Activated CD4-positive, alpha-beta memory T cell treated with anti-CD3 and anti-CD28 coated beads for 36 hours (primary cell): ENCODE results near the gene HCK. TPM values are rescaled to one million over a fixed set of nuclear protein-coding genes. Genes with fewer than 3 reads are reported as not detected.

Source experiments
- CTCF ChIA-PET: fragments of 350-600 bp; sonication (Branson Sonifier 250); formaldehyde crosslinking; loops from one replicate; lab custom pipeline; 2021; ENCODE audit warnings: antibody characterized with exemption, inconsistent platforms; lab: Charles Lee
- POLR2A ChIA-PET: fragments of 350-600 bp; sonication (Branson Sonifier 250); formaldehyde crosslinking; loops from one replicate; lab custom pipeline; 2021; ENCODE audit warnings: antibody characterized with exemption; lab: Charles Lee
- DNase-seq: peaks from one replicate; pipeline ENCODE4 v3.0.0-alpha.2; 2020
- H3K27ac Mint-ChIP-seq: one replicate; pipeline ENCODE4 v1.8.0; 2021; ENCODE audit warnings: mixed read lengths
- H3K27me3 Mint-ChIP-seq: one replicate; pipeline ENCODE4 v1.8.0; 2021; ENCODE audit warnings: mixed read lengths
- H3K36me3 Mint-ChIP-seq: one replicate; pipeline ENCODE4 v1.8.0; 2021; ENCODE audit warnings: mixed read lengths
- H3K4me1 Mint-ChIP-seq: one replicate; pipeline ENCODE4 v1.8.0; 2021; ENCODE audit warnings: low read depth, mixed read lengths
- H3K4me3 Mint-ChIP-seq: one replicate; pipeline ENCODE4 v1.8.0; 2021; ENCODE audit warnings: mild to moderate bottlenecking, mixed read lengths
- H3K9me3 Mint-ChIP-seq: one replicate; pipeline ENCODE4 v1.8.0; 2021; ENCODE audit warnings: mixed read lengths
- intact Hi-C: fragments of 100-400 bp; cut with micrococcal nuclease; formaldehyde crosslinking; loops from one replicate; pipeline ENCODE4 v1.15.1; 2023
- total RNA-seq, 2 experiments: library from RNA; stranded (reverse); gene quantifications; one replicate each; pipeline ENCODE4 v1.2.3, GENCODE V29; 2021

HCK gene
- total RNA-seq, 2 experiments from 2014 or later: not detected

DNA sequence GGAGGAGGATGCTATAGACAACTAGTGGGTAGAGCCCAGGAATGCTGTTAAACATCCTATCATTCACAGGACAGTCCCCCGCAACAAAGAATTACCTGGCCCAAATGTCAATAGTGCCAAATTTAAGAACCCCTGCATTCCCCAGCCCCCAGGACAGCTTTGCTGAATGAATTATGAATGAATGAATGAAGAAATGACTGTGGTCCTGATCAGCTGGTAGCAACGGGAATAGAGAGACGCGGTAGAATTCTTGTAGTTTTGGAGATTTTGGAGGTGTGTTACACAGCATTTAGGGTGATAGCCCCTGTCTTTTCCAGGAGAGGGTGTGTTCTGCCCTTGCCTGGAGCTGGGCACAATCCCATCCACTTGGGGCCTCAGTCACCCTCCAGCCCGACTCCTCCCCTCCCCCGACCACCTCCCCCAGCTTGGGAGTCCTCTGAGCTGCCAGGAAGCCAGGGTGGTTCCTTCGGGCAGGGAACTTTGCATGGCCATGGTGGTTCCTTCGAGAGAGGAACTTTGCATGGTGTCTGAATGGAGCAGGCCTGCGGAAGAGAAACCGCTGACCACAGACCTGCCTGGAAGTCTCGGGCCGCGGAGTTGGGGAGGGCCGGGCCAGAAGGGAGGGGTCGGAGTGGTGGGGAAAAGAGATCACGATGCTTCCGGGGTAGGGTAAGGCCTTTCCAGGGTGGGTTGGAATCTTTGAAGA lies 1.0 kb upstream of the HCK start:
- no peak for DNase-seq
- H3K9me3 Mint-ChIP-seq: no peaks in the 10 kb centered on the region
- H3K4me3 Mint-ChIP-seq: no peak overlapping the region
- H3K27me3 Mint-ChIP-seq: peaks cover 65% of the 10 kb centered on the region
- no peaks in the 10 kb centered on the region for H3K36me3 Mint-ChIP-seq
- ChIA-PET CTCF (no interaction called here), POLR2A (no interaction called here)
- intact Hi-C loops: no loop called here
- H3K27ac Mint-ChIP-seq: no peak overlapping the region
- H3K4me1 Mint-ChIP-seq: peaks cover 15% of the 10 kb centered on the region

DNA sequence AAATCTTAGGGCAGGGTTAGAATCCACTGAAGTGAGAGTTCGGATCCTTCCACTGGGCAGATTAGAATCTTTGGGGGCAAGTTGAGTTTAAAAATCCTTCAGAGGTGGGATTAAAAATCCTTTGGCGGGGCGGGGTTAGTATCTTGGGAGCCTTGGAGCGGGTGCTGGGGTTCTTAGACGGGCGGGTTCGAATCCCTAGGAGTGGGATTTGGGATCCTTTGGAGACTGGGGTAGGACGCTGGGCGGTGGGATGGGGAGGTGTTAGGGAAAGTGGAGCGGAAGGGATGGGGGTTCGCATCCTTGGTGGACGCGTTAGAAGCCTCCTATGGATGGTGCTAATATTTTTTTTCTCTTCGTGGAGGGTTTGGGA lies 337 bp upstream of the HCK start:
- no peaks in the 10 kb centered on the region for H3K9me3 Mint-ChIP-seq
- intact Hi-C loops: no loop called here
- H3K27ac Mint-ChIP-seq: no peak overlapping the region
- POLR2A ChIA-PET: no interaction called here
- H3K36me3 Mint-ChIP-seq: no peaks in the 10 kb centered on the region
- CTCF ChIA-PET: interaction anchor here (1.4 kb wide), 1 partner anchor 205 kb away, joined by 3 read pairs; no protein-coding TSS in a partner anchor
- peaks cover 59% of the 10 kb centered on the region for H3K27me3 Mint-ChIP-seq
- peaks cover 15% of the 10 kb centered on the region for H3K4me1 Mint-ChIP-seq
- no peak for DNase-seq
- H3K4me3 Mint-ChIP-seq: peak overlapping the region; percentile 42

DNA sequence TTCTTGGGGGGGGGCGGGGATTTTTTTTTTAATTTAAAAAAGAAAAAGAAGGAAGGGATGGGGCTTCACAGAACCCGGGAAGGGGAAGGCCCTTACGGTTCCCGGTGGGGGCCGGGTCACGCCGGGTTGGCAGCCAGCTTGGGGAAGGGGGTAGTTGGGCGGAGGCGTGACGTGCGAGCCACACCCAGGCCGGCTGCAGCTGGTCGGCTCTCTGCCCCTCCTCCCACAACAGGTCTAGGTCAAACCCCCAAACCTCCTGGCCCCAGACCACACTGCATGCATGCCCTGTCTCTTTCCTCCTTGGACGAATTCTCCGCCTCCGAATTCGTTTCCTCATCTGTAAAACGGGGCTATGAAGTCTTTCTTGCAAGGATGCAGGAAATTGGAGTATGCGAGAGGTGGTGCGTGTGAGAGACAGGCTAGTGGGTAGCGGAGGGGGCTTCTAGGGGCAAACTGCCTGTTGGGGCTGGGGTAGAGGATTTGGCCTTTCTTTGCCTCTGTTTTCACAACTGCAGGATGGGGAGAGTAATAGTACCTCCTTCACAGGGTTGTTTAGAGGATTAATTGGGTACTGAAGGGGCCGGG lies 828 bp downstream of the HCK start:
- DNase-seq: no peak
- CTCF ChIA-PET: interaction anchor here (1.0 to 1.4 kb wide), 2 partner anchors 23 to 206 kb away, joined by 3 read pairs; no protein-coding TSS in a partner anchor
- H3K27me3 Mint-ChIP-seq: peaks cover 61% of the 10 kb centered on the region
- no peaks in the 10 kb centered on the region for H3K36me3 Mint-ChIP-seq
- H3K4me1 Mint-ChIP-seq: peaks cover 15% of the 10 kb centered on the region
- H3K4me3 Mint-ChIP-seq: no peak overlapping the region
- POLR2A ChIA-PET: no interaction called here
- intact Hi-C loops: no loop called here
- no peak overlapping the region for H3K27ac Mint-ChIP-seq
- no peaks in the 10 kb centered on the region for H3K9me3 Mint-ChIP-seq

DNA sequence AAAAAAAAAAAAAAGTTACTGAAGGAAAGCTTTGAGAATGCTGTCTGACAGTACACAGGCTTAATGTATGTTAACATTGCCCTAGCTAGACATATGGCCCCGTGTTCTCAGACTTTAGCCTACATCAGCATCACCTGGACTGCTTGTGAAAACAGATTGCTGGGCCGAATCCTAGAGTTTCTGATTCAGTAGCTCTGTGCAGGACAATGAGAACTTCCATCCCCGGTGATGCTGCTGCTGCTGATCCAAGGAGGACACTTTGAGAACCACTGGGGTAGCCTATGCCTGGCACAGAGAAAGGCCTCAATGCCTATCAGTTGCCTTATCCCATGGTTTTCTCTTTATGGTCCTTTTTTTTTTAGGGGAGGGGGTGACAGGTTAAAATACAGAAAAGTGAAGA lies 1.6 kb downstream of the HCK start:
- POLR2A ChIA-PET: no interaction called here

DNA sequence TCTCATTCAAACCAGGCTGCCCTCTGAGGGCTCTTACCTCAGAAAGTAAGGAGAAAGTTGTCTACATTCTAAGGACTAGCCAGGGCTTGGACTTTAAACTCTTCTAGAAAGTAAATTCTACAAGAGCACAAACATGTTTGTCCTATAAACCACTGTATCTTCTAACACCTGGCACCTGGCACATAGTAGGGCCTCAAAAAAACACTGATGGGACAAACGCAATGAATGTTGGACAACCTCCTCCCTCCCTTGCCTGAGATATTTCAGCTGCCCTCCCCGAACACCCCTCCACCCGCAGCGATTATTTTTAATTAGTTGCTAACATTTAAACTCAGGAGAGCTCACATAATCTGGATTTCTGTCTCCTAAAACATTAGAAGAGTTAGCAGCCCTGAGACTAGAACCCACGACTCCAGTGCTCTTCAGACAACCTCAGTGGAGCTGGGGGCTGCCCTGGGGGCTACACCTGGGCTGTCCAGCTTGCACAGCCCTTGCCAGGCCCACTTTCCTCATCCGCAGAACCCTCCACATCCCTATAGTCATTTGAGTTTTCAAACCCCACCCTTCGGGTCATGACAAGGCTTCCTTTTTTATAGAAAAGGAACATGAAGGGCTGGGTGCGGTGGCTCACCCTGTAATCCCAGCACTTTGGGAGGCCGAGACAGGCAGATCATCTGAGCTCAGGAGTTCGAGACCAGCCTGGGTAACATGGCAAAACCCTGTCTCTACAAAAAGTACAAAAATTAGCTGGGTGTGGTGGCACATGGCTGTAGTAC lies 4.9 kb downstream of the HCK start:
- Mint-ChIP-seq H3K27me3 (peaks cover 52% of the 10 kb centered on the region), H3K27ac (no peak overlapping the region), H3K4me1 (peaks cover 7% of the 10 kb centered on the region), H3K4me3 (no peak overlapping the region), H3K9me3 (no peaks in the 10 kb centered on the region), H3K36me3 (no peaks in the 10 kb centered on the region)
- DNase-seq: no peak
- ChIA-PET POLR2A (no interaction called here), CTCF (interaction anchor here (1.0 kb wide), 1 partner anchor 205 kb away, joined by 4 read pairs; no protein-coding TSS in a partner anchor)
- intact Hi-C loops: no loop called here

More for the DNA sequence above, 1.6 kb downstream of the HCK start:
- intact Hi-C loops: no loop called here
- Mint-ChIP-seq H3K4me1 (peaks cover 15% of the 10 kb centered on the region), H3K27ac (no peak overlapping the region), H3K36me3 (no peaks in the 10 kb centered on the region), H3K9me3 (no peaks in the 10 kb centered on the region), H3K4me3 (no peak overlapping the region), H3K27me3 (peaks cover 62% of the 10 kb centered on the region)
- no peak for DNase-seq
- CTCF ChIA-PET: no interaction called here

DNA sequence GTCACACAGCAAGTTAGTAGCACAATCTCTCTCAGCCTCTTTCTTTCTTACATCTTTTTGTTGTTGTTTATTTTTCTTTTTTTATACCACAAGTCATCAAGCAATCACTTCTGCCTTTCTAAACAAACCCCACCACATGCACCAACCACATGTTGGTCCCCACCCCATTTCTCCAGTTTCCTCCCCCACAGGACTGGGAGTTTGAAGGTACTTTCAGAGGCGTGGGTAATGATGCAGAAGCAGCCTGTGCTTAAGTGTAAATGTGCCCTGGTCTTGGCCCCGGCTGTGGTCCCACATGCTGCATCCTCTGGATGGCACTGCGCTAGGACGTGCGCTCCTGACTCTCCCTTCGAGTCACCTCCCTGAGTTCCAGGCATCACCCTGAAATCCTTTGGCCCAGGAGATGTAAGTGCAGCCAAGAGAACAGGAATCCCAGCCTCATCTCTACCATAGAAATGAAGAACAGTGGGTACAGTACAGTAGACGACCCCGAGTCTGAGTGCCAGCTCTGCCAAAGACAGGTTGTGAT lies 5.7 kb downstream of the HCK start:
- Mint-ChIP-seq H3K36me3 (no peaks in the 10 kb centered on the region), H3K9me3 (no peaks in the 10 kb centered on the region), H3K27me3 (peaks cover 53% of the 10 kb centered on the region), H3K4me3 (no peak overlapping the region), H3K27ac (no peak overlapping the region), H3K4me1 (peaks cover 4% of the 10 kb centered on the region)
- intact Hi-C loops: no loop called here
- ChIA-PET POLR2A (no interaction called here), CTCF (no interaction called here)
- DNase-seq: no peak

DNA sequence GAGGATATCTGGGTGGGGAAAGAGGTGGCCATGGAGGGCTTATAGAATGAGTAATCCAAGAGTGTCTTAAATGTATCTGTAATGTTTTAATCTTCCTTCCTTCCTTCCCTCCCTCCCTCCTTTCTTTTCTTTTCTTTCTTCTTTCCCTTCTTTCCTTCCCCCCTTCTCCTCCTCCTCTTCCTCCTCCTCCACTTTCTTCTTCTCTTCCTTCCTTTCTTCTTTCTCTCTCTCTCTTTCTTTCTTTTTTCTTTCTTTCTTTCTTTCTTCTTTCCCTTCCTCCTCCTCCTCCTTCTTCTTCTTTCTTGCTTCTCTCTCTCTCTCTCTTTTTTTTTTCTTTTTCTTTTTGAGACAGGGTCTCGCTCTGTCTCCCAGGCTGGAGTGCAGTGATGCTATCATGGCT lies 7.1 kb downstream of the HCK start:
- Mint-ChIP-seq H3K9me3 (no peaks in the 10 kb centered on the region), H3K27ac (no peak overlapping the region), H3K27me3 (peaks cover 42% of the 10 kb centered on the region), H3K4me3 (no peak overlapping the region), H3K4me1 (no peaks in the 10 kb centered on the region), H3K36me3 (no peaks in the 10 kb centered on the region)
- ChIA-PET POLR2A (no interaction called here), CTCF (interaction anchor here (1.8 kb wide), 1 partner anchor 32 kb away, joined by 4 read pairs; no protein-coding TSS in a partner anchor)
- no peak for DNase-seq
- intact Hi-C loops: no loop called here

DNA sequence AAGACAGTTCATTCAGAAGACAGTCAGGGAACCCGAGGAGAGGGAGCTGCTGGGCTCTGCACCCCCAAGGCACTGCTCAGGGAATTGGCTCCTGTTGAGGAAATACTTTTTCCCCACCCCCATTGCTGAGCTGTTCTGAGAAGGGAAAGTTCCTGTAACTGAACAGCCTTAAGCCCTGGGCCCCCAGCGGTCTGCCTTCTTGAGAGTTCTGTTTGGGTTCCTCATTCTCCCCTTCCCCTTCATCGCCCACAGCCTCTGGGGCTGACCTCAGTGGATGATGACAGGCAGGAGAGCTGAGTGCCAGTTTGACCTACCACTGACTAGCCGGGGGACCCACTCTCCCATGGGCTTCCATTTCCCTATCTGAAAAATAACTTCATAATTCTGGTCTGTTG lies 10.7 kb downstream of the HCK start:
- Mint-ChIP-seq H3K4me3 (no peak overlapping the region), H3K27ac (no peak overlapping the region), H3K4me1 (no peaks in the 10 kb centered on the region), H3K36me3 (no peaks in the 10 kb centered on the region), H3K9me3 (no peaks in the 10 kb centered on the region), H3K27me3 (peaks cover 27% of the 10 kb centered on the region)
- ChIA-PET CTCF (interaction anchor here (1.4 kb wide), 1 partner anchor 28 kb away, joined by 3 read pairs; no protein-coding TSS in a partner anchor), POLR2A (no interaction called here)
- intact Hi-C loops: no loop called here
- DNase-seq: peak; percentile 33

DNA sequence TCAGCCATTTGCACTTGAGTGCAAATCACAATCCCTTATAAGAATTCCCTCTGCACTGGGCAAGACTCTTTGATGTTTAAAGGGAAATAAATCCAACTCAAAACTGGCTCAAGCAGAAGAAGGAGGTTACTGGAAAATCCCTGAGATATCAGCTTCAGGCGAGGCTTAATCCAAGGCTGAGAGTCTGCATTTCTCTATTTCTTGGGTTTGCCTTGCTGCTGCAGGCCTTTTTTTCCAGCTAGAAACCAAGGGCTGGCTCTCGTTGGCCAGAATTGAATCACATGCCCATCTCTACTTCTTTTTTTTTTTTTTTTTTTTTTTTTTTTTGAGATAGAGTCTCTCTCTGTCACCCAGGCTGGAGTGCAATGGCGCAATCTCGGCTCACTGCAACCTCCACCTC lies 11.7 kb downstream of the HCK start:
- no peak overlapping the region for H3K27ac Mint-ChIP-seq
- no peaks in the 10 kb centered on the region for H3K9me3 Mint-ChIP-seq
- H3K4me1 Mint-ChIP-seq: no peaks in the 10 kb centered on the region
- intact Hi-C loops: no loop called here
- peaks cover 25% of the 10 kb centered on the region for H3K27me3 Mint-ChIP-seq
- H3K4me3 Mint-ChIP-seq: no peak overlapping the region
- ChIA-PET CTCF (no interaction called here), POLR2A (no interaction called here)
- no peak for DNase-seq
- H3K36me3 Mint-ChIP-seq: no peaks in the 10 kb centered on the region

DNA sequence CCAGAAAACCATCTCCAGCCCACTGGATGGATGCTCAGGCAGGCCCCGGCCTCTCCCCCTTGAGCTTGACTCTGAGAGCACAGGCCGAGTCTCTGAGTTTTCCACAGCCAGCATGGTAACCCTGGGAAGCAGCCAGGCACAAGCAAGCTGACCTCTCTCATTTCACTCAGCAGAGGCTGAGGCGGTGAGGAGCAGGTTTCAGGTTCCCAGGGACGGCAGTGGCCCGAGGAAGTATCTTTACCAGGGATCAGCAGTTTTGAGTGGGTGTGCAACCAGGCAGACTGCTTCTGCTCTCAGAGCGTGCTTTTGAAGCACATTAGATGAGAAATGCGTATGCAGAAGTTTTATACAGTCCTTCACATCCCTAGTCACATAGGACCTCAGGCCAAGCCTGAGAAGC lies 12.6 kb downstream of the HCK start:
- ChIA-PET CTCF (no interaction called here), POLR2A (no interaction called here)
- no peak for DNase-seq
- H3K27me3 Mint-ChIP-seq: peaks cover 17% of the 10 kb centered on the region
- no peaks in the 10 kb centered on the region for H3K9me3 Mint-ChIP-seq
- H3K4me3 Mint-ChIP-seq: no peak overlapping the region
- no peaks in the 10 kb centered on the region for H3K36me3 Mint-ChIP-seq
- H3K4me1 Mint-ChIP-seq: no peaks in the 10 kb centered on the region
- intact Hi-C loops: no loop called here
- H3K27ac Mint-ChIP-seq: no peak overlapping the region

DNA sequence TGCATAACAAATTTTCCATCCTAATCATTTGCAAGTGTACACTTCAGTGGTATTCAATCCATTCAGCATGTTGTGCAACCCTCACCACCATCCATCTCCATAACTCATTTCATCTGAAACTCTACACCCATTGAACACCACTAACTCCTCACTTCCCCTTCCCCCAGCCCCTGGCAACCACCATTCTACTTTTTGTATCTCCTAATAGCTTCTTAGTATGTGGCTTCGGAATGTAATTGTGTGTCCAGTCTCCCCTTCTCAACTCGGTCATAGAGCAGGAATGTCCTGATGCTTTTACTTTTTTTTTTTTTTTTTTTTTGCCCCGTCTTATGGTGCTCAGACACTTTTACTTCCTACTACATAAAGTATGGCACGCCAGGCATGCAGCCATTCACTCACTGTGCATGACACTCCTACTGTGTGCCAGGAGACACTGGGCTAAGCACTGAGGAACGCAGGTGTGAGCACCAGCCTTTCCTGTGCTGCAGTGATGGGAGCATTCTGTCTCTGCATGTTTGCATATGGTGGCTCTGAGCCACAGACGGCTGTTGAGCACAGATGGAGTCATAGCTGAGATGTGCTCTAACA lies 15.3 kb downstream of the HCK start:
- no peaks in the 10 kb centered on the region for H3K4me1 Mint-ChIP-seq
- POLR2A ChIA-PET: no interaction called here
- H3K27me3 Mint-ChIP-seq: peaks cover 5% of the 10 kb centered on the region
- CTCF ChIA-PET: interaction anchor here (0.7 kb wide), 1 partner anchor 38 kb away, joined by 3 read pairs; no protein-coding TSS in a partner anchor
- no peak for DNase-seq
- no peaks in the 10 kb centered on the region for H3K9me3 Mint-ChIP-seq
- intact Hi-C loops: no loop called here
- H3K4me3 Mint-ChIP-seq: no peak overlapping the region
- H3K36me3 Mint-ChIP-seq: no peaks in the 10 kb centered on the region
- no peak overlapping the region for H3K27ac Mint-ChIP-seq

DNA sequence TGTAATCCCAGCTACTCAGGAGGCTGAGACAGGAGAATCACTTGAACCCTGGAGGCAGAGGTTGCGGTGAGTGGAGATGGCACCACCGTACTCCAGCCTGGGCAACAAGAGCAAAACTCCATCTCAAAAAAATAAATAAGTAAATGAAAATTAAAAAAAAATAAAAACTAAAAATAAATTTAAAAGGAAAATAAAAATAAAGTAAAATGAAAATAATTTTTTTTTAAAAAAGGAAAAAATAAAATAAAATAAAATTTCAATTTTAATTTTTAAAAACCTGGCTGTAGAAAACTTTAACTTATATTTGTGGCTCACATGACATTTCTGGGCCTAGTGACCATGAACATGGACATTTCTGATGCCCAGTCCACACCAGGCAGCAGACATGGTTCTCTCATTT lies 16.1 kb downstream of the HCK start:
- Mint-ChIP-seq H3K4me3 (no peak overlapping the region), H3K9me3 (no peaks in the 10 kb centered on the region), H3K27me3 (peaks cover 3% of the 10 kb centered on the region), H3K27ac (no peak overlapping the region), H3K4me1 (no peaks in the 10 kb centered on the region), H3K36me3 (no peaks in the 10 kb centered on the region)
- DNase-seq: no peak
- POLR2A ChIA-PET: no interaction called here
- CTCF ChIA-PET: interaction anchor here (0.6 kb wide), 1 partner anchor 38 kb away, joined by 3 read pairs; no protein-coding TSS in a partner anchor
- intact Hi-C loops: no loop called here
